Omental fat pad (tissue), 4 donors: Measurements from ENCODE around the gene SIX3. TPM values are rescaled to one million over a fixed set of nuclear protein-coding genes. Genes with fewer than 3 reads are reported as not detected.

Experiments used
- ATAC-seq: fragments of 150-250 bp; one replicate; pipeline ENCODE4 v1.9.1; 2016; ENCODE audit warnings: mild to moderate bottlenecking, moderate library complexity; ENCODE audit not compliant: low FRiP score
- DNase-seq: peaks from one replicate; pipeline ENCODE4 v3.0.0-alpha.2; 2019; ENCODE audit warnings: low spot score
- total RNA-seq, 4 donors: library from RNA; depleted of rRNA; stranded (reverse); fragments of >200 nt; gene quantifications; one replicate each; pipeline ENCODE4 v1.1.0, GENCODE V29; 2016
- TF ChIP-seq, protein P1 (sequence below), 3 donors: fragments of 450-650 bp; IDR thresholded peaks; one replicate each; pipeline ENCODE4 v1.5.1; 2016 to 2017; ENCODE audit warnings: antibody characterized with exemption in 3 of 3, mild to moderate bottlenecking in 3 of 3, moderate library complexity in 2 of 3

SIX3 gene
- total RNA-seq, 4 donors from 2014 or later = not detected

DNA sequence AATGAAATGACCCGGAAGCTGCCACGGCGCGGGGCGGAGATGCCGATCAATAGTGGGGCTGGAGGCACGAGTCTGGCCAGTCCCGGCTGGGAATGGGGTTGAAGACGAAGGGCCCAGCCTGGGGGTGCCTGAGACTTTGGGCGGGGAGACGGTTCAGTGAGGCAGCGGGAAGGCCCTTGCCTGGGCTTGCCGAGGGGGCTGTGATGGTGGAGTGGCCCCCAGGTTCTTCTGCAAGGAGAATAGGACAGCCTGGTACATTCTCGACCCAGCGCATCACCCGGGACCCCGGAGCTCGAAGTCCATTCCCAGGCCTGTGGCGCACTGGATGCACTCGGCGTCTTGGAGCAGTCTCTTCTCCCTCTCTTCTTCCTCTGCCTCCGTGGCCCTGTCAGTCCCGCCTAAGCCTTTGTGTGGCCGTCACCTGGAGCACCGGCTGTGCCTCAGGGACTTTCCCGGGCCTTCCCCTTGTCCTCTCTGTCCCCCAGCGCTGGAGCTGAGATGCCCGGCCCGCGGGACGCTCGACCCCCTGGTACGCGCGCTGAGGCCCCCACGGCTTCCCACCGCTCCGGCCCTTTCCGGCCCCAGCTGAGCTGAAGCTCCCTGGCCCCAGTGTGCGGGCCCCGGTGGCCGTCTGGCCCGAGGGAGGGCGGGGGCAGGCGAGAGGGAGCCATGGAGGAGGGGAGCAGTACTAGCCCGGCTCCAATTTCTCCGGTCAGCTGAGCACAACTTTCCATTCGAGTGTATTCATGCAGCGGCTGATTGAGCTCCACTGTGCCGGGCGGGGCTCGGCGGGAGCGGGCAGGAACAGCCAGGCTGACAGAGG is 8.0 kb downstream of the SIX3 start:
- no peak for DNase-seq
- TF ChIP-seq, protein P1, sequence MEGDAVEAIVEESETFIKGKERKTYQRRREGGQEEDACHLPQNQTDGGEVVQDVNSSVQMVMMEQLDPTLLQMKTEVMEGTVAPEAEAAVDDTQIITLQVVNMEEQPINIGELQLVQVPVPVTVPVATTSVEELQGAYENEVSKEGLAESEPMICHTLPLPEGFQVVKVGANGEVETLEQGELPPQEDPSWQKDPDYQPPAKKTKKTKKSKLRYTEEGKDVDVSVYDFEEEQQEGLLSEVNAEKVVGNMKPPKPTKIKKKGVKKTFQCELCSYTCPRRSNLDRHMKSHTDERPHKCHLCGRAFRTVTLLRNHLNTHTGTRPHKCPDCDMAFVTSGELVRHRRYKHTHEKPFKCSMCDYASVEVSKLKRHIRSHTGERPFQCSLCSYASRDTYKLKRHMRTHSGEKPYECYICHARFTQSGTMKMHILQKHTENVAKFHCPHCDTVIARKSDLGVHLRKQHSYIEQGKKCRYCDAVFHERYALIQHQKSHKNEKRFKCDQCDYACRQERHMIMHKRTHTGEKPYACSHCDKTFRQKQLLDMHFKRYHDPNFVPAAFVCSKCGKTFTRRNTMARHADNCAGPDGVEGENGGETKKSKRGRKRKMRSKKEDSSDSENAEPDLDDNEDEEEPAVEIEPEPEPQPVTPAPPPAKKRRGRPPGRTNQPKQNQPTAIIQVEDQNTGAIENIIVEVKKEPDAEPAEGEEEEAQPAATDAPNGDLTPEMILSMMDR (IDR thresholded peaks at IDR 0.05) = no peak
- ATAC-seq = no peak

GRCh38 chr2:44950646-44951045 is 9.1 kb downstream of the SIX3 start:
- TF ChIP-seq, protein P1 (IDR thresholded peaks at IDR 0.05) = no peak
- DNase-seq = no peak
- ATAC-seq = no peak

- TF ChIP-seq, protein P1 (IDR thresholded peaks at IDR 0.05) = no peak
- no peak for DNase-seq
- ATAC-seq = no peak
These were observed 9.6 kb downstream of the SIX3 start for GRCh38 chr2:44951124-44951523.

- ATAC-seq (no peak), DNase-seq (no peak)
- TF ChIP-seq, protein P1 (IDR thresholded peaks at IDR 0.05) = no peak
These were observed 10.2 kb downstream of the SIX3 start for GRCh38 chr2:44951714-44952113.

GRCh38 chr2:44952143-44952805 is 10.8 kb downstream of the SIX3 start:
- DNase-seq (no peak), ATAC-seq (peak; percentile 24)
- TF ChIP-seq, protein P1 (IDR thresholded peaks at IDR 0.05) = no peak

- TF ChIP-seq, protein P1 (IDR thresholded peaks at IDR 0.05) = no peak
- ATAC-seq (no peak), DNase-seq (no peak)
These were observed 11.4 kb downstream of the SIX3 start for GRCh38 chr2:44952806-44953498.
